ENCODE data around the gene CSNK1A1.

GRCh38 chr5:149581192-149581861 lies 30.1 kb upstream of the CSNK1A1 start, which contains the start of gene ARHGEF37:
- TF ChIP-seq POLR2A (IDR thresholded peaks at IDR 0.05; ENCODE audit: low read depth, low read length) (no peak), TAF1 (IDR thresholded peaks at IDR 0.05; ENCODE audit: borderline replicate concordance, low read depth, low read length) (no peak)

All from GM12892 (cell line).